SK-N-SH (cell line): Measurements from ENCODE around the gene RNF166. TPM values are rescaled to one million over a fixed set of nuclear protein-coding genes. Genes with fewer than 3 reads are reported as not detected.

ENCODE experiments used
- CTCF ChIA-PET: fragments of 300-600, 350-600 bp; formaldehyde crosslinking; extraction: SDS; loops from one replicate; lab custom pipeline; 2021; lab: Yijun Ruan, JAX
- POLR2A ChIA-PET: fragments of 350-600 bp; sonication (Branson Sonifier 250); formaldehyde crosslinking; extraction: SDS; loops from one replicate; lab custom pipeline; 2020; ENCODE audit warnings: antibody characterized with exemption, inconsistent platforms; lab: Yijun Ruan, JAX
- DNase-seq: peaks from one replicate; pipeline ENCODE4 v3.0.0; 2012
- H2AFZ ChIP-seq: fragments of 200-600 bp; sonication (generic); 2 replicates; pipeline ENCODE4 v1.8.1; 2016; ENCODE audit warnings: antibody characterized with exemption, mild to moderate bottlenecking, low read depth
- H3F3A ChIP-seq: fragments of 200-600 bp; sonication (generic); replicated peaks from 2 replicates; pipeline ENCODE3; 2016; ENCODE audit warnings: antibody characterized with exemption, mild to moderate bottlenecking; ENCODE audit not compliant: insufficient read depth
- H3K27ac ChIP-seq, 2 experiments: fragments of 200-500 bp in 1 of 2; fragments of 200-600 bp in 1 of 2; sonication (Bioruptor generic) in 1 of 2; sonication (generic), shearing (Covaris generic) in 1 of 2; 2 replicates each; pipeline versions ENCODE4 v1.5.1 to v1.6.1; 2014 to 2016; ENCODE audit warnings: low read depth in 2 of 2, inconsistent platforms in 1 of 2, low read length in 1 of 2, mild to moderate bottlenecking in 1 of 2, mixed read lengths in 1 of 2
- H3K27me3 ChIP-seq: fragments of 200-600 bp; sonication (generic), shearing (Covaris generic); 2 replicates; pipeline ENCODE4 v1.6.1; 2016; ENCODE audit warnings: mixed run types; ENCODE audit not compliant: insufficient read depth
- H3K36me3 ChIP-seq, 2 experiments: fragments of 200-500 bp in 1 of 2; fragments of 200-600 bp in 1 of 2; sonication (Bioruptor generic) in 1 of 2; sonication (generic) in 1 of 2; replicated peaks in 1 of 2; 2 replicates each; pipeline versions ENCODE3 to v1.5.1; 2014 to 2016; ENCODE audit warnings: low read length in 1 of 2, mild to moderate bottlenecking in 1 of 2; ENCODE audit not compliant: insufficient read depth in 2 of 2, control insufficient read depth in 1 of 2
- H3K4me1 ChIP-seq, 2 experiments: fragments of 200-500 bp in 1 of 2; fragments of 200-600 bp in 1 of 2; sonication (Bioruptor generic) in 1 of 2; sonication (generic), shearing (Covaris generic) in 1 of 2; 2 replicates each; pipeline versions ENCODE4 v1.5.1 to v1.6.1; 2014 to 2016; ENCODE audit warnings: low read depth in 1 of 2, low read length in 1 of 2, mixed run types in 1 of 2; ENCODE audit not compliant: insufficient read depth in 2 of 2, control insufficient read depth in 1 of 2
- H3K4me2 ChIP-seq: fragments of 200-600 bp; sonication (generic), shearing (Covaris generic); 2 replicates; pipeline ENCODE4 v1.6.1; 2017; ENCODE audit warnings: mixed run types
- H3K4me3 ChIP-seq, 2 experiments: fragments of 200-500 bp in 1 of 2; fragments of 200-600 bp in 1 of 2; sonication (Bioruptor generic) in 1 of 2; sonication (generic), shearing (Covaris generic) in 1 of 2; 2 replicates each; pipeline versions ENCODE4 v1.5.1 to v1.8.1; 2014 to 2016; ENCODE audit warnings: low read depth in 2 of 2, inconsistent platforms in 1 of 2, low read length in 1 of 2, mild to moderate bottlenecking in 1 of 2, mixed read lengths in 1 of 2, moderate library complexity in 1 of 2
- H3K79me2 ChIP-seq: fragments of 200-600 bp; sonication (generic); 2 replicates; pipeline ENCODE4 v1.8.1; 2017; ENCODE audit warnings: mild to moderate bottlenecking; ENCODE audit not compliant: insufficient read depth
- H3K9ac ChIP-seq: fragments of 200-600 bp; sonication (generic); 2 replicates; pipeline ENCODE4 v1.6.1; 2017; ENCODE audit warnings: mixed run types
- H3K9me2 ChIP-seq: fragments of 200-600 bp; sonication (generic); 2 replicates; pipeline ENCODE4 v1.6.1; 2017; ENCODE audit warnings: mixed run types
- H3K9me3 ChIP-seq: fragments of 200-600 bp; sonication (generic); 2 replicates; pipeline ENCODE4 v1.6.1; 2017; ENCODE audit warnings: mixed run types, mild to moderate bottlenecking, moderate library complexity
- H4K20me1 ChIP-seq: fragments of 200-600 bp; sonication (generic); 2 replicates; pipeline ENCODE4 v1.6.1; 2017; ENCODE audit warnings: mild to moderate bottlenecking, mixed run types; ENCODE audit not compliant: insufficient read depth
- EP300 ChIP-seq, 2 experiments: IDR thresholded peaks; 2 replicates each; pipeline versions ENCODE4 v1.4.0 to v1.6.1; 2012; ENCODE audit warnings: borderline replicate concordance in 1 of 2, low read depth in 1 of 2, low read length in 1 of 2
- FOXM1 ChIP-seq: IDR thresholded peaks from 2 replicates; pipeline ENCODE4 v1.4.0; 2012; ENCODE audit warnings: low read depth, mild to moderate bottlenecking
- GATA2 ChIP-seq: sonication (generic); formaldehyde crosslinking; IDR thresholded peaks from 2 replicates; pipeline ENCODE4 v1.5.0; 2020; ENCODE audit warnings: mild to moderate bottlenecking, missing genetic modification reagents
- MEF2A ChIP-seq: IDR thresholded peaks from 2 replicates; pipeline ENCODE4 v1.4.0; 2012; ENCODE audit warnings: low read depth, borderline replicate concordance
- POLR2AphosphoS5 ChIP-seq: IDR thresholded peaks from 2 replicates; pipeline ENCODE4 v1.6.1; 2012; ENCODE audit warnings: low read depth, low read length
- RAD21 ChIP-seq: IDR thresholded peaks from 2 replicates; pipeline ENCODE4 v1.6.1; 2012; ENCODE audit warnings: mild to moderate bottlenecking, low read length
- SMC3 ChIP-seq: IDR thresholded peaks from 2 replicates; pipeline ENCODE4 v1.6.1; 2012; ENCODE audit warnings: low read depth, low read length, improper control_type of control experiment
- TAF1 ChIP-seq: IDR thresholded peaks from 2 replicates; pipeline ENCODE4 v1.6.1; 2012; ENCODE audit warnings: low read depth, mild to moderate bottlenecking, low read length, moderate library complexity, borderline replicate concordance
- TCF12 ChIP-seq: IDR thresholded peaks from 2 replicates; pipeline ENCODE4 v1.4.0; 2012
- TEAD4 ChIP-seq: IDR thresholded peaks from 2 replicates; pipeline ENCODE4 v1.4.0; 2012; ENCODE audit warnings: mild to moderate bottlenecking, borderline replicate concordance; ENCODE audit not compliant: insufficient read depth
- YY1 ChIP-seq: IDR thresholded peaks from 2 replicates; pipeline ENCODE4 v1.4.0; 2012; ENCODE audit warnings: low read depth, mild to moderate bottlenecking
- WGBS: methylation state at CpG from one replicate; pipeline ENCODE4 v1.1.6; 2017; ENCODE audit warnings: low lambda C conversion rate; 5-methylcytosine and 5-hydroxymethylcytosine counted together
- polyA plus RNA-seq, 3 experiments: library from polyadenylated mRNA; depleted of rRNA; stranded (reverse); fragments of >200 nt; gene quantifications; 2 replicates each; pipeline ENCODE4 v1.2.3, GENCODE V29; 2012
- TF ChIP-seq, protein P1 (sequence below): fragments of 200-600 bp; sonication (generic); IDR thresholded peaks from 2 replicates; pipeline ENCODE4 v1.6.1; 2017; ENCODE audit warnings: antibody characterized with exemption, mild to moderate bottlenecking, moderate library complexity
- TF ChIP-seq, protein P2 (sequence below): IDR thresholded peaks from 2 replicates; pipeline ENCODE4 v1.4.0; 2012; ENCODE audit warnings: low read depth, borderline replicate concordance

Gene RNF166
- polyA plus RNA-seq, 1 of the 3 experiments (the other 2 are of a cell fraction), result 17.2 TPM

DNA sequence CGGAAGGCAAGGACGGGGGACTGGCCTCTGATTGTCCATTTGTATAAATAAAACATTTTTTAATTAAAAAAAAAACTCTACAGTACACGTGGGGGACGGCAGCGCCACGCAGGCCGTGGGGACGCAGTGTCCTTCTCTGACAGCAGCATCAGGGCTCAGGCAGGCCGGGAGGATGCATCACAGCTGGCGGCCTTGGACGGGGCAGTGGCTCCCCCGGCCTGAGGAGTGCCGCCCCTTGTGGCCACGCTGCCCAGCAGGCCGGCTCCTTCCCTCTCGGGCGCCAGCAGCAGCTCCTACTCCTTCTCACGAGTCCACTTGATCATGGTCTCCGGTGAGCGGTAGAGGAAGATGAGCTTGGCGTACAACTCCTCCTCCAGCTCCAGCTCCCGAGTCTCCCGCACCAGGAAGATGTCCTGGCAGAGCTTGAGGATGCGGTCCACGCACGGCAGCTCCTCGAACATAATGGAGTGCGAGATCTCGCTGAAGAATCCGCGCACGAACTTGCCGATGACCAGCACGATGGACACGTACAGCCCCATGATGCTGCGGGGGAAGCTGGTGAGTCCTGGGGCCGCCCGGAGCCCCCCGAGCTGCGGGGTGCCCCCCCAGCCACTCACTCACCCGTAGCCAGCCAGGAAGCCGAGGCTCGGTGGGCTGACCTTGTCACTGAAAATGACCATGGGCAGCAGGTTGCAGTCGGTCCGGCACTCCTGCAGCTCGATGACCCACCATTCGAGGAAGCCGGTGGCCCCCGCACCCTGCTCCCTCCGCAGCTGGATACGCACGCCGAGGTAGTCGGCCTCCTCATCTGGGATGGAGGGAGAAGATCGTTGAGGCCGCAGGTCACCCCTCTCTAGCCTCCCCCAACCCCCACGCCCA lies 9.3 kb upstream of the RNF166 start:
- Histone ChIP-seq H3K9me2 (no peaks in the 10 kb centered on the region), H3K9ac (no peak overlapping the region), H3K4me1 (no peaks in the 10 kb centered on the region), H2AFZ (no peak overlapping the region), H3K4me3 (no peak overlapping the region), H3K36me3 (peaks cover 17 to 58% of the 10 kb centered on the region in 2 experiments), H3K9me3 (no peaks in the 10 kb centered on the region), H3K79me2 (no peaks in the 10 kb centered on the region), H3F3A (peaks cover 15% of the 10 kb centered on the region), H3K27ac (no peak overlapping the region), H3K27me3 (no peaks in the 10 kb centered on the region), H4K20me1 (peaks cover 5% of the 10 kb centered on the region; the same call in 1 of the 2 replicates), H3K4me2 (no peak overlapping the region)
- TF ChIP-seq GATA2 (no peak), EP300 (IDR thresholded peaks at IDR 0.05; ENCODE audit: borderline replicate concordance in 1 of 2, low read depth in 1 of 2, low read length in 1 of 2) (no peak), FOXM1 (no peak), POLR2AphosphoS5 (no peak), TCF12 (no peak), MEF2A (no peak), TAF1 (no peak), RAD21 (no peak), YY1 (no peak), SMC3 (no peak), TEAD4 (no peak)
- TF ChIP-seq, protein P1, sequence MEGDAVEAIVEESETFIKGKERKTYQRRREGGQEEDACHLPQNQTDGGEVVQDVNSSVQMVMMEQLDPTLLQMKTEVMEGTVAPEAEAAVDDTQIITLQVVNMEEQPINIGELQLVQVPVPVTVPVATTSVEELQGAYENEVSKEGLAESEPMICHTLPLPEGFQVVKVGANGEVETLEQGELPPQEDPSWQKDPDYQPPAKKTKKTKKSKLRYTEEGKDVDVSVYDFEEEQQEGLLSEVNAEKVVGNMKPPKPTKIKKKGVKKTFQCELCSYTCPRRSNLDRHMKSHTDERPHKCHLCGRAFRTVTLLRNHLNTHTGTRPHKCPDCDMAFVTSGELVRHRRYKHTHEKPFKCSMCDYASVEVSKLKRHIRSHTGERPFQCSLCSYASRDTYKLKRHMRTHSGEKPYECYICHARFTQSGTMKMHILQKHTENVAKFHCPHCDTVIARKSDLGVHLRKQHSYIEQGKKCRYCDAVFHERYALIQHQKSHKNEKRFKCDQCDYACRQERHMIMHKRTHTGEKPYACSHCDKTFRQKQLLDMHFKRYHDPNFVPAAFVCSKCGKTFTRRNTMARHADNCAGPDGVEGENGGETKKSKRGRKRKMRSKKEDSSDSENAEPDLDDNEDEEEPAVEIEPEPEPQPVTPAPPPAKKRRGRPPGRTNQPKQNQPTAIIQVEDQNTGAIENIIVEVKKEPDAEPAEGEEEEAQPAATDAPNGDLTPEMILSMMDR, result no peak
- TF ChIP-seq, protein P2, sequence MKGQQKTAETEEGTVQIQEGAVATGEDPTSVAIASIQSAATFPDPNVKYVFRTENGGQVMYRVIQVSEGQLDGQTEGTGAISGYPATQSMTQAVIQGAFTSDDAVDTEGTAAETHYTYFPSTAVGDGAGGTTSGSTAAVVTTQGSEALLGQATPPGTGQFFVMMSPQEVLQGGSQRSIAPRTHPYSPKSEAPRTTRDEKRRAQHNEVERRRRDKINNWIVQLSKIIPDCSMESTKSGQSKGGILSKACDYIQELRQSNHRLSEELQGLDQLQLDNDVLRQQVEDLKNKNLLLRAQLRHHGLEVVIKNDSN, result no peak
- WGBS, result 95% methylated on average over 28 of the region's 57 CpGs
- POLR2A ChIA-PET, result no interaction called here
- DNase-seq, result no peak
- CTCF ChIA-PET, result interaction anchor here (1.3 to 1.5 kb wide), 2 partner anchors 22 kb away, joined by 3 to 7 read pairs; no protein-coding TSS in a partner anchor
